WTC11 (cell line): ENCODE measurements around the gene SYT13. TPM values are rescaled to one million over a fixed set of nuclear protein-coding genes. Genes with fewer than 3 reads are reported as not detected.

Experiments
- ATAC-seq: fragments of 200-7000 bp; cut with Tn5 transposase; 2 replicates; pipeline ENCODE4 v1.10.0; 2021; ENCODE audit warnings: mild to moderate bottlenecking, moderate library complexity
- CTCF ChIA-PET: fragments of 300-600 bp; sonication (Branson Sonifier 250); formaldehyde crosslinking; loops from one replicate; lab custom pipeline; 2021; ENCODE audit warnings: antibody characterized with exemption; lab: Charles Lee
- POLR2A ChIA-PET: fragments of 350-600 bp; sonication (Branson Sonifier 250); formaldehyde crosslinking; loops from one replicate; lab custom pipeline; 2021; ENCODE audit warnings: antibody characterized with exemption; lab: Charles Lee
- DNase-seq: peaks from one replicate; pipeline ENCODE4 v3.0.0; 2021; ENCODE audit warnings: low spot score
- H3K27ac Mint-ChIP-seq: 2 replicates; pipeline ENCODE4 v1.8.0; 2021; ENCODE audit warnings: mixed read lengths
- H3K27me3 Mint-ChIP-seq: 2 replicates; pipeline ENCODE4 v1.8.0; 2021; ENCODE audit warnings: low read depth, mild to moderate bottlenecking, moderate library complexity, mixed read lengths
- H3K36me3 Mint-ChIP-seq: 2 replicates; pipeline ENCODE4 v1.8.0; 2021; ENCODE audit warnings: mixed read lengths
- H3K4me1 Mint-ChIP-seq: 2 replicates; pipeline ENCODE4 v1.8.0; 2022; ENCODE audit warnings: mixed read lengths
- H3K4me3 Mint-ChIP-seq: 2 replicates; pipeline ENCODE4 v1.8.0; 2021; ENCODE audit warnings: mild to moderate bottlenecking, moderate library complexity, mixed read lengths
- H3K9me3 Mint-ChIP-seq: 2 replicates; pipeline ENCODE4 v1.8.0; 2021; ENCODE audit warnings: mixed read lengths
- AR ChIP-seq: fragments of 250-450 bp; sonication (Bioruptor Pico); IDR thresholded peaks from 2 replicates; pipeline ENCODE4 v1.9.0; 2021; ENCODE audit warnings: mild to moderate bottlenecking
- ARID4B ChIP-seq: sonication (generic); formaldehyde crosslinking; IDR thresholded peaks from 2 replicates; pipeline ENCODE4 v1.8.0; 2023; ENCODE audit warnings: missing genetic modification reagents, mild to moderate bottlenecking, borderline replicate concordance
- CBFB ChIP-seq: sonication (generic); formaldehyde crosslinking; IDR thresholded peaks from 2 replicates; pipeline ENCODE4 v1.8.1; 2022; ENCODE audit warnings: mild to moderate bottlenecking, low read depth, missing genetic modification reagents
- EMX1 ChIP-seq: fragments of 250-450 bp; sonication (Bioruptor Pico); IDR thresholded peaks from 2 replicates; pipeline ENCODE4 v1.8.0; 2021; ENCODE audit warnings: mild to moderate bottlenecking
- ETV6 ChIP-seq: sonication (generic); formaldehyde crosslinking; IDR thresholded peaks from 2 replicates; pipeline ENCODE4 v1.8.1; 2022; ENCODE audit warnings: mild to moderate bottlenecking, missing genetic modification reagents
- FOXJ3 ChIP-seq: sonication (generic); formaldehyde crosslinking; IDR thresholded peaks from 2 replicates; pipeline ENCODE4 v1.9.0; 2021; ENCODE audit warnings: missing genetic modification reagents, mild to moderate bottlenecking, borderline replicate concordance
- FOXP1 ChIP-seq: sonication (generic); formaldehyde crosslinking; IDR thresholded peaks from 2 replicates; pipeline ENCODE4 v1.8.0; 2022; ENCODE audit warnings: missing genetic modification reagents, mild to moderate bottlenecking, moderate library complexity, borderline replicate concordance
- GABPB1 ChIP-seq: sonication (generic); formaldehyde crosslinking; IDR thresholded peaks from 2 replicates; pipeline ENCODE4 v1.8.1; 2023; ENCODE audit warnings: mild to moderate bottlenecking, missing genetic modification reagents
- HMGA2 ChIP-seq: fragments of 250-450 bp; sonication (Bioruptor Pico); IDR thresholded peaks from 2 replicates; pipeline ENCODE4 v1.4.0; 2021; ENCODE audit warnings: mild to moderate bottlenecking, moderate library complexity
- MYBL2 ChIP-seq: sonication (generic); formaldehyde crosslinking; IDR thresholded peaks from 2 replicates; pipeline ENCODE4 v1.8.1; 2023; ENCODE audit warnings: mild to moderate bottlenecking, moderate library complexity, missing genetic modification reagents
- NR2C2 ChIP-seq: sonication (generic); formaldehyde crosslinking; IDR thresholded peaks from 2 replicates; pipeline ENCODE4 v1.8.0; 2022; ENCODE audit warnings: mild to moderate bottlenecking, missing genetic modification reagents
- SOX15 ChIP-seq: fragments of 250-450 bp; sonication (Bioruptor Pico); IDR thresholded peaks from 2 replicates; pipeline ENCODE4 v1.9.0; 2021; ENCODE audit warnings: mild to moderate bottlenecking
- ZBTB21 ChIP-seq: sonication (generic); formaldehyde crosslinking; IDR thresholded peaks from 2 replicates; pipeline ENCODE4 v1.8.1; 2023; ENCODE audit warnings: mild to moderate bottlenecking, missing genetic modification reagents, borderline replicate concordance
- ZNF232 ChIP-seq: sonication (generic); formaldehyde crosslinking; IDR thresholded peaks from 2 replicates; pipeline ENCODE4 v1.8.0; 2022; ENCODE audit warnings: mild to moderate bottlenecking, missing genetic modification reagents
- total RNA-seq: library from RNA; stranded (reverse); gene quantifications from 3 replicates; pipeline ENCODE4 v1.2.3, GENCODE V29; 2021
- TF ChIP-seq, protein P1 (sequence below): fragments of 250-450 bp; sonication (Bioruptor Pico); IDR thresholded peaks from 2 replicates; pipeline ENCODE4 v1.9.0; 2021; ENCODE audit warnings: mild to moderate bottlenecking, borderline replicate concordance
- TF ChIP-seq, protein P2 (sequence below): sonication (generic); formaldehyde crosslinking; IDR thresholded peaks from 2 replicates; pipeline ENCODE4 v1.8.1; 2023; ENCODE audit warnings: mild to moderate bottlenecking, missing genetic modification reagents, moderate library complexity
- TF ChIP-seq, protein P3 (sequence below): sonication (generic); formaldehyde crosslinking; IDR thresholded peaks from 2 replicates; pipeline ENCODE4 v1.8.0; 2022; ENCODE audit warnings: mild to moderate bottlenecking, missing genetic modification reagents
- TF ChIP-seq, protein P4 (sequence below): sonication (generic); formaldehyde crosslinking; conservative IDR thresholded peaks from 2 replicates; pipeline ENCODE4 v1.8.1; 2023; ENCODE audit warnings: mild to moderate bottlenecking, low read depth, missing genetic modification reagents, moderate library complexity
- TF ChIP-seq, protein P5 (sequence below): sonication (generic); formaldehyde crosslinking; IDR thresholded peaks from 2 replicates; pipeline ENCODE4 v1.8.1; 2022; ENCODE audit warnings: low read depth, mild to moderate bottlenecking, moderate library complexity, missing genetic modification reagents, borderline replicate concordance

SYT13 gene
- total RNA-seq, 1 experiment from 2014 or later = 10.8 TPM

DNA sequence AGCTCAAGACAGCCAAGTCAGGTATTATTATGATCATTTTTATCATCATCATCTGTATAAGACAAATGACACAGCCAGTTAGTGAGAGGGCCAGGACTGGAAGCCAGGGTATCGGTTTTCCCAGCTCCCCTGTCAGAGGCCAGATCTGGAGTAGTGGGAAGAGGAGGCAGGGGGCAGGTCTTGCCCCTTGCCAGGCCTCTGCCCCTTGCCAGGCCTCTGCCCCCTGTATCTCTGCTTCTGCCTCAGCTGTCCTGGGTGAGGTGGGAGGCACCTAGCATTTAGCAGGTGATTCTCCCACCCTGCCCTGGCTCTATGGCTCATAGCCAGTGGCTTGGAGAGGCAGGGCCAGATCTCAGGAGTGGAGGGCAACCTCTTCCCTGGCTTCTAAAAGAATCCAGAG, 72.4 kb downstream of the SYT13 start (continued):
- TF ChIP-seq, protein P1, sequence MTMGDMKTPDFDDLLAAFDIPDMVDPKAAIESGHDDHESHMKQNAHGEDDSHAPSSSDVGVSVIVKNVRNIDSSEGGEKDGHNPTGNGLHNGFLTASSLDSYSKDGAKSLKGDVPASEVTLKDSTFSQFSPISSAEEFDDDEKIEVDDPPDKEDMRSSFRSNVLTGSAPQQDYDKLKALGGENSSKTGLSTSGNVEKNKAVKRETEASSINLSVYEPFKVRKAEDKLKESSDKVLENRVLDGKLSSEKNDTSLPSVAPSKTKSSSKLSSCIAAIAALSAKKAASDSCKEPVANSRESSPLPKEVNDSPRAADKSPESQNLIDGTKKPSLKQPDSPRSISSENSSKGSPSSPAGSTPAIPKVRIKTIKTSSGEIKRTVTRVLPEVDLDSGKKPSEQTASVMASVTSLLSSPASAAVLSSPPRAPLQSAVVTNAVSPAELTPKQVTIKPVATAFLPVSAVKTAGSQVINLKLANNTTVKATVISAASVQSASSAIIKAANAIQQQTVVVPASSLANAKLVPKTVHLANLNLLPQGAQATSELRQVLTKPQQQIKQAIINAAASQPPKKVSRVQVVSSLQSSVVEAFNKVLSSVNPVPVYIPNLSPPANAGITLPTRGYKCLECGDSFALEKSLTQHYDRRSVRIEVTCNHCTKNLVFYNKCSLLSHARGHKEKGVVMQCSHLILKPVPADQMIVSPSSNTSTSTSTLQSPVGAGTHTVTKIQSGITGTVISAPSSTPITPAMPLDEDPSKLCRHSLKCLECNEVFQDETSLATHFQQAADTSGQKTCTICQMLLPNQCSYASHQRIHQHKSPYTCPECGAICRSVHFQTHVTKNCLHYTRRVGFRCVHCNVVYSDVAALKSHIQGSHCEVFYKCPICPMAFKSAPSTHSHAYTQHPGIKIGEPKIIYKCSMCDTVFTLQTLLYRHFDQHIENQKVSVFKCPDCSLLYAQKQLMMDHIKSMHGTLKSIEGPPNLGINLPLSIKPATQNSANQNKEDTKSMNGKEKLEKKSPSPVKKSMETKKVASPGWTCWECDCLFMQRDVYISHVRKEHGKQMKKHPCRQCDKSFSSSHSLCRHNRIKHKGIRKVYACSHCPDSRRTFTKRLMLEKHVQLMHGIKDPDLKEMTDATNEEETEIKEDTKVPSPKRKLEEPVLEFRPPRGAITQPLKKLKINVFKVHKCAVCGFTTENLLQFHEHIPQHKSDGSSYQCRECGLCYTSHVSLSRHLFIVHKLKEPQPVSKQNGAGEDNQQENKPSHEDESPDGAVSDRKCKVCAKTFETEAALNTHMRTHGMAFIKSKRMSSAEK (CRISPR knock-in tag) = no peak
- TF ChIP-seq ZBTB21 (CRISPR knock-in tag) (no peak), GABPB1 (CRISPR knock-in tag) (no peak), FOXJ3 (CRISPR knock-in tag) (no peak), SOX15 (no peak), FOXP1 (CRISPR knock-in tag) (no peak)
- TF ChIP-seq, protein P2, sequence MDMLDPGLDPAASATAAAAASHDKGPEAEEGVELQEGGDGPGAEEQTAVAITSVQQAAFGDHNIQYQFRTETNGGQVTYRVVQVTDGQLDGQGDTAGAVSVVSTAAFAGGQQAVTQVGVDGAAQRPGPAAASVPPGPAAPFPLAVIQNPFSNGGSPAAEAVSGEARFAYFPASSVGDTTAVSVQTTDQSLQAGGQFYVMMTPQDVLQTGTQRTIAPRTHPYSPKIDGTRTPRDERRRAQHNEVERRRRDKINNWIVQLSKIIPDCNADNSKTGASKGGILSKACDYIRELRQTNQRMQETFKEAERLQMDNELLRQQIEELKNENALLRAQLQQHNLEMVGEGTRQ = no peak

DNA sequence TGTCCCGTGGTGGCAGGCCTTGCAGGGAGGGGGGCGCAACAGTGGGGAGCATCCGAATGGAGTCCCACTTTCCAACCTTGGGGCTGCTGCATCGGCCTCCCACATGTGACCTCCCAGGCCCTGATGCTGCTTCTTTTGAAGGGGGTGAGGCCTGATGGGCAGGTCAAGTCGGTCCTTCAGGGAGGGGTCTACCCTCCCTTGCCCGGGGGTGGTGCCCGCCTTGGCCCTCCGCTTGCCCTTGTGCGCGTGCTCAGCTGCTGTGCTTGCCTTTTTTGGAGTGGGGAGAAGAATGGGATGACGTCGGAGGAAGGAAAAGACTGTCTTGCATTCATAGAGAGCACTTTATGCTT, 72.8 kb downstream of the SYT13 start:
- H3K9me3 Mint-ChIP-seq = no peaks in the 10 kb centered on the region
- no peaks in the 10 kb centered on the region; the same call in 1 of the 2 replicates for H3K27me3 Mint-ChIP-seq
- DNase-seq (no peak), ATAC-seq (no peak)
- peaks cover 21% of the 10 kb centered on the region for H3K4me1 Mint-ChIP-seq
- no peak overlapping the region for H3K27ac Mint-ChIP-seq
- H3K36me3 Mint-ChIP-seq = no peaks in the 10 kb centered on the region
- CTCF ChIA-PET = interaction anchor here (0.9 to 2.6 kb wide), 10 partner anchors 9 to 103 kb away, joined by 3 to 16 read pairs (median 6); no protein-coding TSS in a partner anchor
- POLR2A ChIA-PET = no interaction called here
- no peak overlapping the region for H3K4me3 Mint-ChIP-seq
- TF ChIP-seq ETV6 (CRISPR knock-in tag) (no peak), HMGA2 (CRISPR knock-in tag) (no peak), GABPB1 (CRISPR knock-in tag) (no peak), EMX1 (CRISPR knock-in tag) (no peak), ARID4B (CRISPR knock-in tag) (no peak), CBFB (CRISPR knock-in tag) (no peak; the same call in 1 of the 2 replicates), ZNF232 (CRISPR knock-in tag) (no peak), AR (CRISPR knock-in tag) (no peak), MYBL2 (CRISPR knock-in tag) (no peak), NR2C2 (CRISPR knock-in tag) (no peak)
- TF ChIP-seq, protein P3, sequence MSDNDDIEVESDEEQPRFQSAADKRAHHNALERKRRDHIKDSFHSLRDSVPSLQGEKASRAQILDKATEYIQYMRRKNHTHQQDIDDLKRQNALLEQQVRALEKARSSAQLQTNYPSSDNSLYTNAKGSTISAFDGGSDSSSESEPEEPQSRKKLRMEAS (CRISPR knock-in tag) = no peak
- TF ChIP-seq, protein P4, sequence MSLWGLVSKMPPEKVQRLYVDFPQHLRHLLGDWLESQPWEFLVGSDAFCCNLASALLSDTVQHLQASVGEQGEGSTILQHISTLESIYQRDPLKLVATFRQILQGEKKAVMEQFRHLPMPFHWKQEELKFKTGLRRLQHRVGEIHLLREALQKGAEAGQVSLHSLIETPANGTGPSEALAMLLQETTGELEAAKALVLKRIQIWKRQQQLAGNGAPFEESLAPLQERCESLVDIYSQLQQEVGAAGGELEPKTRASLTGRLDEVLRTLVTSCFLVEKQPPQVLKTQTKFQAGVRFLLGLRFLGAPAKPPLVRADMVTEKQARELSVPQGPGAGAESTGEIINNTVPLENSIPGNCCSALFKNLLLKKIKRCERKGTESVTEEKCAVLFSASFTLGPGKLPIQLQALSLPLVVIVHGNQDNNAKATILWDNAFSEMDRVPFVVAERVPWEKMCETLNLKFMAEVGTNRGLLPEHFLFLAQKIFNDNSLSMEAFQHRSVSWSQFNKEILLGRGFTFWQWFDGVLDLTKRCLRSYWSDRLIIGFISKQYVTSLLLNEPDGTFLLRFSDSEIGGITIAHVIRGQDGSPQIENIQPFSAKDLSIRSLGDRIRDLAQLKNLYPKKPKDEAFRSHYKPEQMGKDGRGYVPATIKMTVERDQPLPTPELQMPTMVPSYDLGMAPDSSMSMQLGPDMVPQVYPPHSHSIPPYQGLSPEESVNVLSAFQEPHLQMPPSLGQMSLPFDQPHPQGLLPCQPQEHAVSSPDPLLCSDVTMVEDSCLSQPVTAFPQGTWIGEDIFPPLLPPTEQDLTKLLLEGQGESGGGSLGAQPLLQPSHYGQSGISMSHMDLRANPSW = no peak
- TF ChIP-seq, protein P2 = no peak
- TF ChIP-seq, protein P5, sequence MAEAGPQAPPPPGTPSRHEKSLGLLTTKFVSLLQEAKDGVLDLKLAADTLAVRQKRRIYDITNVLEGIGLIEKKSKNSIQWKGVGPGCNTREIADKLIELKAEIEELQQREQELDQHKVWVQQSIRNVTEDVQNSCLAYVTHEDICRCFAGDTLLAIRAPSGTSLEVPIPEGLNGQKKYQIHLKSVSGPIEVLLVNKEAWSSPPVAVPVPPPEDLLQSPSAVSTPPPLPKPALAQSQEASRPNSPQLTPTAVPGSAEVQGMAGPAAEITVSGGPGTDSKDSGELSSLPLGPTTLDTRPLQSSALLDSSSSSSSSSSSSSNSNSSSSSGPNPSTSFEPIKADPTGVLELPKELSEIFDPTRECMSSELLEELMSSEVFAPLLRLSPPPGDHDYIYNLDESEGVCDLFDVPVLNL (CRISPR knock-in tag) = no peak
